Activated T-cell treated with anti-CD3 and anti-CD28 coated beads, Interleukin-2, amount 50 U/mL, for 24 hours (primary cell): Measurements from ENCODE around the gene ZNF48.
A peak's percentile ranks its signal among the peaks of the same experiment; 100 is the strongest.

Experiments
- DNase-seq: peaks from one replicate; pipeline ENCODE4 v3.0.0-alpha.2; 2020
- H3K27ac Mint-ChIP-seq: 2 replicates; pipeline ENCODE4 v1.8.0; 2020; ENCODE audit warnings: mild to moderate bottlenecking, mixed read lengths
- H3K27me3 Mint-ChIP-seq: 2 replicates; pipeline ENCODE4 v1.8.0; 2020; ENCODE audit warnings: mixed read lengths
- H3K36me3 Mint-ChIP-seq: 2 replicates; pipeline ENCODE4 v1.8.0; 2020; ENCODE audit warnings: low read depth, mixed read lengths
- H3K4me1 Mint-ChIP-seq: 2 replicates; pipeline ENCODE4 v1.8.0; 2020; ENCODE audit warnings: low read depth, mixed read lengths
- H3K4me3 Mint-ChIP-seq: 2 replicates; pipeline ENCODE4 v1.8.0; 2020; ENCODE audit warnings: mild to moderate bottlenecking, moderate library complexity, mixed read lengths
- H3K9me3 Mint-ChIP-seq: 2 replicates; pipeline ENCODE4 v1.8.0; 2020; ENCODE audit warnings: mixed read lengths

Gene ZNF48

GRCh38 chr16:30355954-30356308 is 39.3 kb upstream of the ZNF48 start:
- Mint-ChIP-seq H3K27ac (peak overlapping the region; percentile 98), H3K9me3 (no peaks in the 10 kb centered on the region), H3K27me3 (no peaks in the 10 kb centered on the region), H3K4me3 (peak overlapping the region; percentile 96), H3K4me1 (peaks cover 50% of the 10 kb centered on the region), H3K36me3 (peaks cover 89% of the 10 kb centered on the region)
- no peak for DNase-seq

- no peak for DNase-seq
- H3K27me3 Mint-ChIP-seq, result no peaks in the 10 kb centered on the region
- no peaks in the 10 kb centered on the region for H3K9me3 Mint-ChIP-seq
- peak overlapping the region; percentile 96 for H3K4me3 Mint-ChIP-seq
- peaks cover 45% of the 10 kb centered on the region for H3K4me1 Mint-ChIP-seq
- peak overlapping the region; percentile 98 for H3K27ac Mint-ChIP-seq
- peaks cover 89% of the 10 kb centered on the region for H3K36me3 Mint-ChIP-seq
Observed at GRCh38 chr16:30356401-30357084, 38.7 kb upstream of the ZNF48 start.

DNA sequence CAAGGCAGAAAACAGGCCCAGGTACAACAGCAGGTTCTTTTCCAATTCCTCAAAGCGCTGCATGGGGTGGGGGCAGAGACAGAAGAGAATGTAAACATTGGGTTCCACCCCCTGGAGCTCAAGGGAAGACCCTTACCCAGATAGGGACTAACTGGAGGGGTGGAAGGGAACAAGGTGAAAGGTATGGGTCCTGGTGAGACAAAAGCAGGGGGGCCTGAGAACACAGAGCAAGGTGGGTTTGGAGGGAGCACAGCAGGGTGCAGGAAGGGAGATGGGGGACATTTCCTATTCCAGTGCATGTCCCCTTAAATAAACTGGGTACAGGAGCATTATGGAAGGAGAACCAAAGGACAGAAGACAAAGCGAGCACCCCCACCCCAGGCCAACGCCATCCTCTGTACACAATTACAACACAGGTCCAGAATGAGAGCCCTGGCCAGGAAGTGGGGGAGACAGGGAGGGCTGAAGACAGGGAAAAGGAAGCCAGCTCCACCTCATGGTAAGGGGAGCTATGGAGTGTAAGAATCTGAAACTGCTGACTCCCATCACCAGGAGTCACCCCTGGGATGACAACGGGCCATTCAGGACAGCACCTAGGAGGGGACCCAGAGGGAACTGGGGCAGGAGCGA is 38.0 kb upstream of the ZNF48 start:
- Mint-ChIP-seq H3K27me3 (no peaks in the 10 kb centered on the region), H3K27ac (peak overlapping the region; percentile 67), H3K9me3 (no peaks in the 10 kb centered on the region), H3K4me3 (no peak overlapping the region), H3K36me3 (peaks cover 87% of the 10 kb centered on the region), H3K4me1 (peaks cover 41% of the 10 kb centered on the region)
- DNase-seq, result no peak

- Mint-ChIP-seq H3K27ac (peak overlapping the region; percentile 67), H3K4me3 (no peak overlapping the region)
- no peak for DNase-seq
Observed at GRCh38 chr16:30357715-30358576, 37.3 kb upstream of the ZNF48 start.

GRCh38 chr16:30358577-30358936 is 36.7 kb upstream of the ZNF48 start:
- no peak overlapping the region for H3K4me3 Mint-ChIP-seq

More at GRCh38 chr16:30357715-30358576, 37.3 kb upstream of the ZNF48 start:
- Mint-ChIP-seq H3K27me3 (no peaks in the 10 kb centered on the region), H3K4me1 (peaks cover 36% of the 10 kb centered on the region), H3K9me3 (no peaks in the 10 kb centered on the region), H3K36me3 (peaks cover 85% of the 10 kb centered on the region)

DNA sequence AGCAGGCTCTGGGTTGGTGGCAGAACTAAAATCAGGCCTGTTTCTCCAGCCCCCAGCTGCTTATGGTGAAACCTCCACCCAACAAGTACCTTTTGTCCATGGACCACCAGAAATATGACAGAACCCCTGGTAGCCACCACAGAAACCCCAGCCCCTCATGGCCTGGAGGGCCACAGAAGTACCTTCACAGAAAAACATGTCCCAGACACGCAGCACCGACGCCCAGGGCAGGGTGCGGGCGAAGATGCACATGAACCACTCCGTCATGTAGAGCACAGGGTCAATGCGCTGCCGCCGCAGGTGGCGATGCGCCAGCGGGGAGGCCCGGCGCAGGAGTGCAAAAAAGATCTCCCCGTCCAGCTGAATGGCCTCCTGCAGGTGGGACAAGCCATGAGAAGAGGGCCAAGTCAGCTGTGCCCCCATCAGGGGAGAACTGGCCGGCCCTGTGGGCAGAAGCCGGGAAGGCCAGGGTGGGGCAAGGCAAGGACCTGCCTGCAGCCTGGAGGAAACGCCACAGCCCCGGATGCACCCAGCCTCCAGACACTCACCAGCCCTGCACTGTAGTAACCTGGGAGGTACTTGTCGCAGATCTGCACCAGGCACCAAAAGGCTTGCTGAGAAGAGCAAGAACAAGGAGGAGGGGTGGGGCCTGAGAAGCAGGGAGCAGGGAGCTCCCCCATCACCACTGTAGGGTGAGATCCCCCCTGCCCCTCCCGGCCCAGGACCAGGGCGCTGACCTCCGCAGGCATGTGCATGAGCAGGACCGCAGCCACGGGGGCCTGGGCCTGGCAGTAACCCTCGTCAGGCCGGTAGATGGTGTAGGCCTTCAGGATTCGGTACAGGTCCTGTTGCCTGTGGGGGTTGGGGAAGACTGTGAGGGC is 36.0 kb upstream of the ZNF48 start:
- no peak for DNase-seq
- no peak overlapping the region for H3K4me3 Mint-ChIP-seq
- H3K27me3 Mint-ChIP-seq, result no peaks in the 10 kb centered on the region
- H3K27ac Mint-ChIP-seq, result peak overlapping the region; percentile 55
- H3K9me3 Mint-ChIP-seq, result no peaks in the 10 kb centered on the region
- H3K36me3 Mint-ChIP-seq, result peaks cover 85% of the 10 kb centered on the region
- H3K4me1 Mint-ChIP-seq, result peaks cover 25% of the 10 kb centered on the region

More at GRCh38 chr16:30358577-30358936, 36.7 kb upstream of the ZNF48 start:
- Mint-ChIP-seq H3K9me3 (no peaks in the 10 kb centered on the region), H3K4me1 (peaks cover 32% of the 10 kb centered on the region), H3K36me3 (peaks cover 85% of the 10 kb centered on the region), H3K27me3 (no peaks in the 10 kb centered on the region), H3K27ac (peak overlapping the region; percentile 55)
- DNase-seq, result no peak

GRCh38 chr16:30359871-30360170 is 35.4 kb upstream of the ZNF48 start:
- no peak overlapping the region for H3K4me3 Mint-ChIP-seq

DNA sequence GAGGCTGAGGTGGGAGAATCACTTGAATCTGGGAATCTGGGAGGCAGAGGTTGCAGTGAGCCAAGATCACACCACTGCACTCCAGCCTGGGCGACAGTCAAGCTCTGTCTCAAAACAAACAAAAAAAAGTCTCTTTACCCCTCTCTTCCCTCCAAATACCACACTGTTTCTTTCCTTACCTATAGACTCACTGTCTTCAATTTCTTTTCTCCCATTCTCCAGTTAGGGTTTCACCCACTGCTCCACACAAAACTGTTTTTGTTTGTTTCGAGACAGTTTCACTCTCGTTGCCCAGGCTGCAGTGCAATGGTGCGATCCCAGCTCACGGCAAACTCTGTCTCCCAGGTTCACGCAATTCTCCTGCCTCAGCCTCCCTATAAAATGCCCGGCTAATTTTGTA is 34.0 kb upstream of the ZNF48 start:
- Mint-ChIP-seq H3K9me3 (no peaks in the 10 kb centered on the region), H3K27me3 (no peaks in the 10 kb centered on the region), H3K27ac (peak overlapping the region; percentile 10), H3K4me1 (peaks cover 19% of the 10 kb centered on the region), H3K36me3 (peaks cover 89% of the 10 kb centered on the region), H3K4me3 (no peak overlapping the region)
- no peak for DNase-seq

More at GRCh38 chr16:30359871-30360170, 35.4 kb upstream of the ZNF48 start:
- no peak for DNase-seq
- H3K9me3 Mint-ChIP-seq, result no peaks in the 10 kb centered on the region
- no peaks in the 10 kb centered on the region for H3K27me3 Mint-ChIP-seq
- peaks cover 21% of the 10 kb centered on the region for H3K4me1 Mint-ChIP-seq
- peaks cover 85% of the 10 kb centered on the region for H3K36me3 Mint-ChIP-seq
- H3K27ac Mint-ChIP-seq, result no peak overlapping the region

- Mint-ChIP-seq H3K9me3 (no peaks in the 10 kb centered on the region), H3K36me3 (peaks cover 83% of the 10 kb centered on the region), H3K27ac (peak overlapping the region; percentile 42), H3K4me3 (no peak overlapping the region), H3K4me1 (peaks cover 34% of the 10 kb centered on the region), H3K27me3 (no peaks in the 10 kb centered on the region)
- no peak for DNase-seq
Observed at GRCh38 chr16:30365200-30365599, 30.0 kb upstream of the ZNF48 start.

- no peaks in the 10 kb centered on the region for H3K9me3 Mint-ChIP-seq
- DNase-seq, result no peak
- H3K36me3 Mint-ChIP-seq, result peaks cover 71% of the 10 kb centered on the region
- H3K27ac Mint-ChIP-seq, result peak overlapping the region; percentile 92
- peak overlapping the region; percentile 94 for H3K4me3 Mint-ChIP-seq
- peaks cover 39% of the 10 kb centered on the region for H3K4me1 Mint-ChIP-seq
- H3K27me3 Mint-ChIP-seq, result no peaks in the 10 kb centered on the region
Observed at GRCh38 chr16:30366511-30366910, 28.7 kb upstream of the ZNF48 start.

DNA sequence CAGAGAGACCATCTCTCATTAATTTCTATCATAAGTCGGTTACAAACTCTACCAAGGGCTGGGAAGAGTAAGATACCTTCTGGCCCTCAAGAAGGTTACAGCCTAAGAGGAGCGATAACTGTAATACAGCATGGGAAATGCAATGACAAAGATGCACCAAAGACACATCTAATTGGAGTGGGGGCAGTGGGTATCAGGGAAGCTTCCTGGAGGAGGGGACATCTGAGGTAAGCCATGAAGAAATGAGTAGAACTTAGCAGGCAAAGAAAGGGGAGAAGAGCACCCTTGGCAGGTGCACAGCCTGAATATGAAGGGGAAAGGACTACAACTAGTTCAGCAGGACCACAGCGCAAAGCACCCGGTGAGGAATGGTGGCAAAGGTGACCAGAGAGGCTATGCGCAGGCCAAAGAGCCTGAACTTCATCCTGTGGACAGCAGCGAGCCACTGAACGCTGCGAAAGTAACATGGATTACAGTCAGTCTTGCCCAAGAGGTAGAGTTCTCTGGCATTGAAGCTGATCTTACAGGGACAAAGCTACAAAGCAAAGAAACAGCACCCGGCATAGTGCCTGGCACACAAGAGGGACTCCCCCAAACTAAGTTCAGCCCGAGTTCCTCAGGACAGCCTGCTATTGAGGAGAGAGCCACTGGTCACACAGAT is 27.7 kb upstream of the ZNF48 start:
- DNase-seq, result no peak
- Mint-ChIP-seq H3K4me1 (peaks cover 45% of the 10 kb centered on the region), H3K9me3 (no peaks in the 10 kb centered on the region), H3K36me3 (peaks cover 63% of the 10 kb centered on the region), H3K27me3 (no peaks in the 10 kb centered on the region), H3K27ac (peak overlapping the region; percentile 92), H3K4me3 (peak overlapping the region; percentile 94)

DNA sequence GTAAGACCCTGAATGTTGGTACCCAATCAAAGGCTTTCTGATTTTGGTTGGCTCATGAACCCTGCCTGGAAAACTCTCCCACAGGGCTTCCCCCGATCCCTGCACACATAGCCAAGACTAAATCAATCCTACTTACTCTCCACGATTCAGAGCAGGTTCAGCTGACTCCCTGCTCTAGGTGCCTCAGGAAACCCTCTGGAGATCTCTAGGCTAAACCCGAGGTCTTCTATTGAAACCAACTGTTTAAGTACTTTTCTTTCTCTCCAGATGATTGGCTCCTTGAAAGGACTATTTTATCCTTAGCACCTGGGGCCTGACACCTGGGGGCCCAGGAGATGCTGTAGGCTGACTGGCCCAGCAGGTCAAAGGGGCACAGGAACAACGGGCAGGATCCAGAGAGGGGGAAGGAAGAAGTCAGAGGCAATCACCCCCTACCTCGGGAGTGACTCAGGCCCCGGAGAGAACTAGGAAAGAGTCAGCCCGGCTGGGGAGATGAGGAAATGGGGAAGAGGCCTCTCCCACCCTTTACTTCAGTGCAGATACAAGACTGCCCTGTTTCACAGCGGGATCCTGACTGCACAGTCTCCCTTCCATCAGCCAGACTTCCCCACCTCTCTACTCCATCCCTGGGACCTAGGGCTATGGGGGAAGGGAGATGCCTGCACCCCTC is 27.0 kb upstream of the ZNF48 start:
- DNase-seq, result no peak
- peaks cover 46% of the 10 kb centered on the region for H3K4me1 Mint-ChIP-seq

GRCh38 chr16:30368792-30369090 is 26.5 kb upstream of the ZNF48 start:
- no peak for DNase-seq
- Mint-ChIP-seq H3K4me3 (peak overlapping the region; percentile 94), H3K27me3 (no peaks in the 10 kb centered on the region), H3K36me3 (peaks cover 53% of the 10 kb centered on the region), H3K9me3 (no peaks in the 10 kb centered on the region), H3K4me1 (peaks cover 46% of the 10 kb centered on the region), H3K27ac (peak overlapping the region; percentile 92)

More for the DNA sequence above, 27.0 kb upstream of the ZNF48 start:
- H3K36me3 Mint-ChIP-seq, result peaks cover 58% of the 10 kb centered on the region
- no peaks in the 10 kb centered on the region for H3K27me3 Mint-ChIP-seq
- H3K4me3 Mint-ChIP-seq, result peak overlapping the region; percentile 94
- peak overlapping the region; percentile 92 for H3K27ac Mint-ChIP-seq
- no peaks in the 10 kb centered on the region for H3K9me3 Mint-ChIP-seq
